NOMO-1 treated with dmso at 0.1 percent for 144 hours (cell line): Measurements from ENCODE around the gene CELA3B.
"Not testable (repeated sequence)": the region's sequence is repeated elsewhere in the genome, so short reads cannot be mapped to it uniquely, and the experiment has no call there.

Experiments used
- DNase-seq: peaks from one replicate; lab custom pipeline; 2025; ENCODE audit not compliant: unreplicated experiment; lab: John Stamatoyannopoulos, UW

Gene CELA3B

GRCh38 chr1:21942959-21943640 is 33.7 kb upstream of the CELA3B start:
- DNase-seq, result not testable (repeated sequence)

GRCh38 chr1:21944733-21945073 is 32.1 kb upstream of the CELA3B start:
- no peak for DNase-seq

- DNase-seq, result no peak
Measured at GRCh38 chr1:21946836-21947587, 29.8 kb upstream of the CELA3B start.

- no peak for DNase-seq
Measured at GRCh38 chr1:21950734-21951133, 26.1 kb upstream of the CELA3B start.

- no peak for DNase-seq
Measured at GRCh38 chr1:21951226-21951870, 25.5 kb upstream of the CELA3B start.

- DNase-seq, result no peak
Measured at GRCh38 chr1:21952786-21953520, 23.9 kb upstream of the CELA3B start.

- DNase-seq, result no peak
Measured at GRCh38 chr1:21955058-21955457, 21.8 kb upstream of the CELA3B start.

GRCh38 chr1:21955501-21956281 is 21.1 kb upstream of the CELA3B start:
- DNase-seq, result no peak

GRCh38 chr1:21956720-21957552 is 19.9 kb upstream of the CELA3B start:
- peak; percentile 34 for DNase-seq

- DNase-seq, result no peak
Measured at GRCh38 chr1:21961337-21961736, 15.5 kb upstream of the CELA3B start.

GRCh38 chr1:21961799-21962198 is 15.0 kb upstream of the CELA3B start:
- DNase-seq, result no peak

GRCh38 chr1:21963477-21964217 is 13.2 kb upstream of the CELA3B start:
- DNase-seq, result peak; percentile 63

- DNase-seq, result no peak
Measured at GRCh38 chr1:21966247-21967000, 10.4 kb upstream of the CELA3B start.

GRCh38 chr1:21967216-21967615 is 9.6 kb upstream of the CELA3B start:
- not testable (repeated sequence) for DNase-seq

GRCh38 chr1:21969066-21969465 is 7.8 kb upstream of the CELA3B start:
- DNase-seq, result not testable (repeated sequence)

GRCh38 chr1:21970523-21970922 is 6.3 kb upstream of the CELA3B start:
- DNase-seq, result not testable (repeated sequence)

- DNase-seq, result not testable (repeated sequence)
Measured at GRCh38 chr1:21972973-21973441, 3.8 kb upstream of the CELA3B start.

GRCh38 chr1:21973948-21974347 is 2.9 kb upstream of the CELA3B start:
- DNase-seq, result not testable (repeated sequence)
